A673 (cell line): ENCODE data around the gene AGTPBP1.

Experiments used
- EZH2 ChIP-seq: fragments of 200-600 bp; sonication (generic); IDR thresholded peaks from 2 replicates; pipeline ENCODE4 v1.6.1; 2017; ENCODE audit warnings: borderline replicate concordance, low read depth, mild to moderate bottlenecking, mixed read lengths, antibody characterized with exemption, low read length; ENCODE audit not compliant: poor library complexity, severe bottlenecking
- TF ChIP-seq, protein P1 (sequence below): fragments of 300-800, 200-600 bp; sonication (generic); conservative IDR thresholded peaks from 2 replicates; pipeline ENCODE4 v1.5.1; 2017; ENCODE audit warnings: low read depth, mild to moderate bottlenecking, antibody characterized with exemption, low read length, moderate library complexity, mixed read lengths

DNA sequence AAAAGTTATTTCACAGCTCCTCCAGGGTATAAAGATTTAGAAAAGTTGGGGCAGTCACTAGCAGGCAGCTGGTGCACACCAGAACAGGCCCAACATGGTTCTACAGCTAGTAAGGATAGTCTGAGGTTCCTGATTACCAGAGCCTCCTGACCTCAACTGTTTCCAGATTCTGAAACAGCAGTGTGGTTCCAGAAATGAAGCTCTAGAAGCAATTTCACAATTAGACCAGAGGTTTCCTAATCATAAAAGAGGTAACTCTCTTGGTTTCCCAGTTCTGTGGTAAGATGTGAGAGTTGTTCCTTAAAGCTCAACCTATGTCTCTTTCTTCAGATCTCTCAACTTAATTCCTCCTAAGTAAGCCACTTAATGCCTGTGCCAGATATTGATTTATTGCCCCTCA, 11.9 kb downstream of the AGTPBP1 start:
- TF ChIP-seq, protein P1, sequence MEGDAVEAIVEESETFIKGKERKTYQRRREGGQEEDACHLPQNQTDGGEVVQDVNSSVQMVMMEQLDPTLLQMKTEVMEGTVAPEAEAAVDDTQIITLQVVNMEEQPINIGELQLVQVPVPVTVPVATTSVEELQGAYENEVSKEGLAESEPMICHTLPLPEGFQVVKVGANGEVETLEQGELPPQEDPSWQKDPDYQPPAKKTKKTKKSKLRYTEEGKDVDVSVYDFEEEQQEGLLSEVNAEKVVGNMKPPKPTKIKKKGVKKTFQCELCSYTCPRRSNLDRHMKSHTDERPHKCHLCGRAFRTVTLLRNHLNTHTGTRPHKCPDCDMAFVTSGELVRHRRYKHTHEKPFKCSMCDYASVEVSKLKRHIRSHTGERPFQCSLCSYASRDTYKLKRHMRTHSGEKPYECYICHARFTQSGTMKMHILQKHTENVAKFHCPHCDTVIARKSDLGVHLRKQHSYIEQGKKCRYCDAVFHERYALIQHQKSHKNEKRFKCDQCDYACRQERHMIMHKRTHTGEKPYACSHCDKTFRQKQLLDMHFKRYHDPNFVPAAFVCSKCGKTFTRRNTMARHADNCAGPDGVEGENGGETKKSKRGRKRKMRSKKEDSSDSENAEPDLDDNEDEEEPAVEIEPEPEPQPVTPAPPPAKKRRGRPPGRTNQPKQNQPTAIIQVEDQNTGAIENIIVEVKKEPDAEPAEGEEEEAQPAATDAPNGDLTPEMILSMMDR, result no peak
- no peak for TF ChIP-seq EZH2
